GM21423 (cell line): ENCODE measurements around the gene HAUS5.
A peak's percentile ranks its signal among the peaks of the same experiment; 100 is the strongest.
"Not testable (repeated sequence)": the region's sequence is repeated elsewhere in the genome, so short reads cannot be mapped to it uniquely, and the experiment has no call there.

Experiments used
- ATAC-seq: cut with Tn5 transposase; IDR thresholded peaks from one replicate; pipeline ENCODE4 v1.9.1; 2021; ENCODE audit warnings: mild to moderate bottlenecking, moderate library complexity; ENCODE audit not compliant: unreplicated experiment

The HAUS5 gene, protein sequence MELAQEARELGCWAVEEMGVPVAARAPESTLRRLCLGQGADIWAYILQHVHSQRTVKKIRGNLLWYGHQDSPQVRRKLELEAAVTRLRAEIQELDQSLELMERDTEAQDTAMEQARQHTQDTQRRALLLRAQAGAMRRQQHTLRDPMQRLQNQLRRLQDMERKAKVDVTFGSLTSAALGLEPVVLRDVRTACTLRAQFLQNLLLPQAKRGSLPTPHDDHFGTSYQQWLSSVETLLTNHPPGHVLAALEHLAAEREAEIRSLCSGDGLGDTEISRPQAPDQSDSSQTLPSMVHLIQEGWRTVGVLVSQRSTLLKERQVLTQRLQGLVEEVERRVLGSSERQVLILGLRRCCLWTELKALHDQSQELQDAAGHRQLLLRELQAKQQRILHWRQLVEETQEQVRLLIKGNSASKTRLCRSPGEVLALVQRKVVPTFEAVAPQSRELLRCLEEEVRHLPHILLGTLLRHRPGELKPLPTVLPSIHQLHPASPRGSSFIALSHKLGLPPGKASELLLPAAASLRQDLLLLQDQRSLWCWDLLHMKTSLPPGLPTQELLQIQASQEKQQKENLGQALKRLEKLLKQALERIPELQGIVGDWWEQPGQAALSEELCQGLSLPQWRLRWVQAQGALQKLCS

DNA sequence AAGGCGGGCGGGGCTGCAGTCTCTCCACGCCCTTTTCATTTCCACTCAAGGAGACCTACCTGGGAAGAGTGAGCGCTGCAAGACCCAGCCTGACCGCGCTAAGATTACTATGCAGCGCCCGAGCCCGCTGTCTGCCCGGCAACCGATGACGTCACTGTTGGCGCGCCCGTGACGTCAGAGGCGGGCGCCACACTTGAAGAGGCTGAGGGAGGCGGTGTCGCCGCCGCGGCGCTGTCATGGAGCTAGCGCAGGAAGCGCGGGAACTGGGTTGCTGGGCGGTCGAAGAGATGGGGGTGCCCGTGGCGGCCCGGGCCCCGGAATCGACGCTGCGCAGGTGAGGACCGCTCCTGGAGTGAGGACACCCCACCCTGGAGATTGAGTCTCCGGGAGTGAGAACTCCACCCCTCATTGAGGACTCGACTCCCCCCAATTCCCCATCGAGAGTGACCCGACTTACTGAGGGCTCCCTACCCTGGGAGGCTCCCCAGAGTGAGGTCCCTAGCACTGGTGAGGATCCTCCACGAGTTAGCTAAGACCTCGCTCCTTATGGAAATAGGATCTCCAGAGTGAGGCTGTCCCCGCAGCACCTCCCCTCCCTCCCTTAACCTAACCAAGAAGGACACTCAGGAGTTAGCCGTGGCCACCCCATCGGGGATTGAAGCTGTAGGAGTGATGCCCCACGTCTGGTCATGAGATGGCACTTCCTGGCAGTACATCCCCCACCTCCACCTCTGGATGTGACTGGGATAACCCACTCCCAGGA, at the start of gene HAUS5:
Gene HAUS5, plus strand, starts transcription at position 177 of the 763 bp plus-strand sequence. Its CDS starts 60 bp downstream, at position 237.
- ATAC-seq = peak; percentile 75

DNA sequence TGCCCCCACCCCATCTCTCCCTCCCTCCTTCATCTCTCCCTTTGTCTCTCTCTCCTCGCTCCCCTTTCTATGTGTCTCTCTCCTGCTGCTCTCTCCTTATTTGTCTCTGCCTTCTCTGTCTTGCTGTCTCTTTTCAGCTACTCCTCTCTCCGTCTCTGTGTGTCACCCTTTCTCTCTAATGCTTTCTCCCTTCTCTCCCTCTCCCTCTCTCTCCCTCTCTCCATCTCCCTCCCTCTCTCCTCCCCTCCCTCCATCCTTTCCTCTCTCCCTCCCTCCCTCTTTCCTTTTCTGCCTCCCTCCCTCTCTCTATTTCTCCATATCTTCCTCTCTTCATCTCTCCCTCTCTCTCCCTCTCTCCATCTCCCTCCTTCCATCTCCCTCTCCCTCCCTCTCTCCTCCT, 49.8 kb upstream of the HAUS5 start:
- no peak for ATAC-seq

DNA sequence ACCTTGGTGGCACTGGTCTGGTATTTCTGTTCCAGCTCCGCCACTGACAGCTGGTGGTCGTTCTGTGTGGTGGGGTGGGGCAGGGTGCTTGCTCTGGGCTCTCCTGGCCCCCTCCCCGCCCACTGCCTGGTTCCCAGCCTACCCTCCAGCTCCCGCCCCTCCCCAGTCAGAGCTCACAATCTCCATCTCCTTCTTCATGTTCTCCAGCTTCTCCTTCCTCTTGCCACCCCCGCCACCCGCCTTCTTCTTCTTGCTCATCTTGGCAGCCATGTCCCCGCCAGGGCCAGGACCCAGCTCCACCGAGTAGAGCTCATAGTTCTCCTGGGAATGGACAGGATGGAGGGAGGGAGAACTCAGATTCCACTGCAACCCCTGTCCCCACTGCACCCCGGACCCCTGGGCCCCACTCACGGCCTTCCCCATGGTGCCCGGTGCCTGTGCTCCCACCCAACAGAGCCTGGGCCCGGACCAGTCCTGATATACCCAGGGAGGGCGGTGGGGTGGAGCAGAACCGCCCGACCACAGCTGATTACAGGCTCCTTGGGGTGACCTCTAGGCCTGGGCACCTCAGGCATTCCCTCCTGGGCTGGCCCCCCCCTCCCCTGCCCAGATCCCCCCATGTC, 49.2 kb upstream of the HAUS5 start, which contains the start of gene ATP4A:
Gene ATP4A, minus strand, starts transcription at position 452 of the 623 bp plus-strand sequence. Its CDS starts 29 bp downstream, at position 423.
- no peak for ATAC-seq

DNA sequence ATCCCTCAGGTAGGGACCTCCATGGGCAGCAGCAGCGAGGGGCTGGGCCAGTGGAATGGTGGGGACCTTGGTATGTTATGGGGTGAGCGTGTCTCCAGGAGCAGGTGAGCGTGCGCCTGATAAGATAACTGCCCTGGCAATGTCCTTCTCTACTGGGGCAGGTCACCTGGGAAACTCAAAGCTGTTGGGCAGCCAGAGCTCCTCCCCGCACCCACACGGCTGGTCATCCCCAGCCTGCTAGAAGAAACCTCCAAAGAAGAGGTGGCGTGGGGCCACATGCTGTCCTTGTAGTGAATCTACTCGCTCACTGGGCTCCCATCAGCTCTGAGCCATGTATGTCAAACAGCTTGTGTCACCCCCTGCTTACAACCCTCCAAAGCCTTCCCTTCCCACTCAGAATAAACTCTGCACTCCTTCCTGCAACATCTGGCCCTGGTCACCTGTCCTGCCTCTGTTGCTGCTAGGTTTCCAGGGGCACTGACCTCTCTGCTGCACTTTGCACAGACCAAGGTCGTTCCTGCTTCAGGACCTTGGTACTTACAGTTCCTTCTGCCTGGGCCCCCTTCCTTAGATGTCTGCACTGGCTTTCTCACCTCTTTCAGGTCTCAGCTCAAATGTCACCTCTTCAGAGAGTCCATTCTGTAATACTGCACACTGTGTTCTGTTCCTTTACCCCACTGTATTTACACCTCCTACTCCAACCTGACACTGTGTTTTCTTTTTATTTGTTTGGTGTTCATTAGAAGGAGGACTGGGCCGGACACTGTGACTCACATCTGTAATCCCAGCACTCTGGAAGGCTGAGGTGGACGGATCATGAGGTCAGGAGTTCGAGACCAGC, 47.3 kb upstream of the HAUS5 start:
- ATAC-seq = no peak

DNA sequence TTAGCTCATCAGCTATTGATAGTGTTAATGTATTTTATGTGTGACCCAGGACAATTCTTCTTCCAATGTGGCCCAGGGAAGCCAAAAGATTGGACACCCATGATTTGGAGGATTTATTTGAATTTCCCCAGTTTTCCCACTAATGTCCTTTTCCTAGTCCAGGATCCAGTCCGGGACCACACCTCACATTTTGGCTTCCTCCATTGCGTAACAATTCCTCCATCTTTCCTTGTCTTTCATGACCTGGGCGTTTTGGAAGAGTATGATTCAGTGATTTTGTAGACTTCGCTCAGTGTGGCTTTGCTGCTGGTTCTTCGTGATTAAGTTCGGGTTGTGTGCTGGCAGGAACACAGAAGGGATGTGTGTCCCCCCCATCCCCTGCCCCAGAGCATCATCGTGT, 45.8 kb upstream of the HAUS5 start:
- ATAC-seq = no peak

DNA sequence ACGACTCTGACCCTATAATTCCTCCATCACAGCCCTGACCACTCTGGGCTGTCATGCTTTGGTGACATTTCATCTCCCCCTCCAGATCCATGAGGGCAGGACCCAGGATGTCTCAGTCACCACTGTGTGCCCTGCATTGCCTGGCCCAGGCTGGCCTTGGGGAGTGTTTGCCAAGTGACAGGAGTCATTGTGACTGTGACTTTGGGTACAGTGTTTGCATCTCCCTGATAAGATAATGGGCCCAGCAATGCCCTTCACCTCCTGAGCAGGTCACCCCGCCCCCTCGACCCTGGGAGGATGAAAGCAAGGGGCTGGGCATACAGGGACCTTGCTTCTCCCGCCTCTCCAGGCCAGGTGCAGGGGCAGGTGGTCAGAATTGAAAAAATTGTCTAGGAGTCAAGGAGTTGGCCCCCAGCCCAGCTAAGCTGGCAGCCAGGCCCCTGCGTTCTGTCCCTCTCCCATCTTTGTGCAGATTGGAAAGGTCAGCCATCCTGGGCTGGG, 43.2 kb upstream of the HAUS5 start:
- ATAC-seq = no peak

DNA sequence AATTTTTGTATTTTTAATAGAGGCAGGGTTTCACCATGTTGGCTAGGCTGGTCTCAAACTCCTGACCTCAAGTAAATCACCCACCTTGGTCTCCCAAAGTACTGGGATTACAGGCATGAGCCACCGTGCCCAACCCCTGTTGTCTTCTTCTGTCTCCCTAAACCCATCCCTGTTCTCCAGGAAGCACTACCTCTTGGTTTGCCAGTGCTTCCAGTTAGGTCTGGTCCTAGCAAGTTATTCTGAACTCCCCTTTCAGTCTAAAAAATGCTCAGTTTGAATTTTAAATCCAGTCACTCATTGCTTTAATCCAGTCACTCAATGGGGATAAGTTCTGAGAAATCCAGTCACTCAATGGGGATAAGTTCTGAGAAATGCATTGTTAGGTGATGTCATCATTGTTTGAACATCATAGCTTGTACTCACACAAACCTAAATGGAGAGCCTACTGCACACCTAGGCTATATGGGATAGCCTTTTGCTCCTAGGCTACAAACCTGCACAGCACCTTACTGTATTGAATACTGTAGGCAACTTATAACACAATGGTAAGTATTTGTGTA, 41.0 kb upstream of the HAUS5 start:
- no peak for ATAC-seq

DNA sequence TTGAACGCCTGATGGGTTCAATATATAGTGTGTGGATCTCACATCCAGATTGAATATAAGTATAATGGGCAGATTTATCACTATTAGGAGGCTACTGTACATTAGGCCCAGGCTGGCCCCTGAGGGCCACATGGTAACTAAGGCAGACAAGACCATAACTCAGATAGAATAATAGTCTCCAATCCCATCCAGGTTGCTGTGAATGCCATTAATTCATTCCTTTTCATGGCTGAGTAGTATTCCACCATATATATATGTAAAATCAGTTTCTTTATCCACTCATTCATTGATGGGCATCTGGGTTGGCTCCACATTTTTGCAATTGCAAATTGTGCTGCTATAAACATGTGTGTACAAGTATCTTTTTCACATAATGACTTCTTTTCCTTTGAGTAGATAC, 34.6 kb upstream of the HAUS5 start:
- no peak for ATAC-seq

DNA sequence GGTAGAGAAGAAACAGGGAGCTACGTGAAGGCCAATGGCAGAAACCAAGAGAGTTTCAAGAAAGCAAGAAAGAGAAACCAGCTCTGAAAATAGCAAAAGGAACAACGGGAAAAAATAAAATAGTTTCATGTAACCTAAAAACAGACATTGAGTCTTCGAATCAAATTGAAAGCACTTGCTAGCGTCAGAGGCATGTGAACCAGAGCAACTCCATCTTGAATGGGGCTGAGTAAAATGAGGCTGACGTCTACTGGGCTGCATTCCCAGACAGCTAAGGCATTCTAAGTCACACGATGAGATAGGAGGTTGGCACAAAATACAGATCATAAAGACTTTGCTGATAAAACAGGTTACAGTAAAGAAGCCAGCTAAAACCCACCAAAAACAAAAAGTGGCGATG, 33.8 kb upstream of the HAUS5 start:
- ATAC-seq = no peak

DNA sequence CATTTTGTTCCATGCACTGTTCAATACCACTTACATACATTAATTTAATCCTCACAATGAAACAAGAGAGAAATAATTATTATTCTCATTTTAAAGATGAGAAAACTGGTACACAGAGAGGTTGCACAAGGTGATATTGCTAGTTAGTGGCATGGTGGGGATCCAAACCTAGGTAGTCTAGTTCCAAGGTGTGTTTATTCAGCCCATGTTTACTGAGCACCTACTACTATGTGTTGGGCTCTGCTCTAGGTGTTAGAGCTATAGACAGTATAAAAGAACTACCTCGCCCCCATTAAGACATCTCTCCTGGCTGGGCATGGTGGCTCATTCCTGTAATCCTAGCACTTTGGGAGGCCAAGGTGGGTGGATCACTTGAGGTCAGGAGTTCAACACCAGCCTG, 29.8 kb upstream of the HAUS5 start:
- ATAC-seq = no peak

DNA sequence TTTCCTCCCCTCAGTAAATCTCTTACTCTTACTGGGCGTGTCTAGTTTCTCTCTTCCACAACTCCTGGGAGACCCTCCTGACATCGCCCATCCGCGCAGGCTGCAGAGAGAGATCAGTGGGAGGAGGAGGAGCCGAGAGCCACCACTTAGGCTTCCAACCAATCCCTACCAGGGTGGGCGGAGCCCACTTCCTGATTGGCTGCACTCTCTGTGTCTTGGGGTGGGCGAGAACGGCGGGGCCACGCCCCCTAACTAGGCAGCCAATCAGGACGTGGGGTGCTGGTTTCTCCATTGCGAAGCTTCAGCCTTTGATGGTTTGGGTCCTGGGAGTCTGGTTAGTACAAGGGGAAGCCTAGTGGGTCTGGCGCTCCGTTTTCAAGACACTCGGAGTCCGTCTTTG, 26.7 kb upstream of the HAUS5 start, which contains the start of gene PMIS2:
Gene PMIS2, plus strand, starts transcription at position 326 of the 400 bp plus-strand sequence. CDS start 87 bp downstream, outside the sequence.
- ATAC-seq = no peak

DNA sequence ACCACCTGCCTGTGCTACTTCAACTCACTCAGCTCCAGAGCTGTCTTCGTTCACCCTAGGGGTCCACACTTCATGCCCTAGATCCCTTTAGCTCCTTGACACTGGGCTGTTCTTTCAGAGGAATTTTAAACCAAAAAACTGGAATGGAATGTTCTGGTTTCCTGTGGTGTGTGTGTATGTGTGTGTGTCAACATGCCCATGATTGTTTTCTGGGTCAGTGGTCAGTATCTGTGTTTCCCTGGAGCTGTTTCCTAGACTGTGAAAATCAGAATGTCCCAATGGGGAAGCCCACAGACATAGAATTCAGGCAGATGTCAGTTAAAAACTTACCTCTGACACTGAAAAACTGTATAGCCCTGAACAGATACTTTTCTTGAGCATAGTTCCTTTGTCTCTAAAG, 25.2 kb upstream of the HAUS5 start:
- ATAC-seq = no peak

DNA sequence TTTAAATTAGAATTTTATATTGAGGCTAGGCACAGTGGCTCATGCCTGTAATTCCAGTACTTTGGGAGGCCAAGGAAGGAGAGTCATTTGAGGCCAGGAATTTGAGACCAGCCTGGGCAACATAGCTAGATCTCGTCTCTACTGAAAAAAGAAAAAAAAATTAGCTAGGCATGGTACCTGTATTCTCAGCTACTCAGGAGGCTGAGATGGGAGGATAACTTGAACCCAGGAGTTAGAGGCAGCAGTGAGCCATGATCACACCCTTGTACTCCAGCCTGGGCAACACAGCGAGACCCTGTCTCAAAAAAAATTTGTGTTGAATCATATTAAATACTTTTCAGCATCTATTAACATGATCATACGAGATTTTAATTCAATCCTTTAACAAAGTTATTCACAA, 21.7 kb upstream of the HAUS5 start:
- ATAC-seq = no peak

DNA sequence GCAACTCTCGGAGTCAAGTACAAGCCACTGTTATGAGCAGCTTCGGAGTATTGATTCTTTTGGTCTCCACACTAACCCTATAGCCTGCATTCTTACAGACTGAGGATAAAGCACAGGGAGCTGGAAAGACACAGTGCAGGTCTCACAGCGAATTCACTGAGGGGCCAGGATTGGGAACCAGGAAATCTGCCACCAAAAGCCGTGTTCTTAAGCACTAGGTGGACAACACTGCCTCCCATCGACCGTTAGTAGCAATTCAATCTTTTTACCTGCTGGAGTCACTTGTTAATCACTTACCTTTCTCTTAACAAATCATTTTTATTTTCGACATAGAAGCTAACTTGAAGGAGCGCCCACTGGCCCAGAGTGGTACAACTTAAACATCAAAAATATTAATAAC, 20.3 kb upstream of the HAUS5 start:
- ATAC-seq = no peak

DNA sequence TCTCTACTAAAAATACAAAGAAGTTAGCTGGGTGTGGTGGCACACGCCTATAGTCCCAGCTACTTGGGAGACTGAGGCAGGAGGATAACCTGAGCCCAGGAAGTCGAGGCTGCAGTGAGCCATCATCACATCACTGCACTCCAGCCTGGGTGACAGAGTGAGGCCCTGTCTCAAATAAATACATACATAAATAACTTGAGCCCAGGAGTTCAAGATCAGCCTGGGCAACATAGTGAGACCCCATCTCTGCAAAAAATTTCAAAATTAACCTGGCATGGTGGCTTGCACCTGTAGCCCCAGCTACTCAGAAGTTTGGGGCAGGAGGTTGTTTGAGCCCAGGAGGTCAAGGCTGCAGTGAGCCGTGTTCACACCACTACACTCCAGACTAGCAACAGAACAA, 17.5 kb upstream of the HAUS5 start:
- not testable (repeated sequence) for ATAC-seq

DNA sequence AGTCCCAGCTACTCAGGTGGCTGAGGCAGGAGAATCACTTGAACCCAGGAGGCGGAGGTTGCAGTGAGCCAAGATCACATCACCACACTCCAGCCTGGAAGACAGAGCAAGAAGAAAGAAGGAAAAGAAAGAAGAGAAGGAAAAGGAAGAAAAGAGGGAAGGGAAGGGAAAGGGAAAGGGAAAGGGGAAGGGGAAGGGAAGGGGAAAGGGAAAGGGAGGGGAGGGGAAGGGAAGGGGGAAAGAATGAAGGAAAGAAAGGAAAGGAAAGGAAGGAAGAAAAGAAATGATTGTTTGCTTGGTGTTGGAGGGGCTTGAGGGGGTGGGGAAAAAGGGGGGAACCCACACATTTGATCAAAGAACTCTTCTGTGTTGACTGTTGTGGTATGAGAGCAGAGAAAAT, 16.6 kb upstream of the HAUS5 start:
- no peak for ATAC-seq

DNA sequence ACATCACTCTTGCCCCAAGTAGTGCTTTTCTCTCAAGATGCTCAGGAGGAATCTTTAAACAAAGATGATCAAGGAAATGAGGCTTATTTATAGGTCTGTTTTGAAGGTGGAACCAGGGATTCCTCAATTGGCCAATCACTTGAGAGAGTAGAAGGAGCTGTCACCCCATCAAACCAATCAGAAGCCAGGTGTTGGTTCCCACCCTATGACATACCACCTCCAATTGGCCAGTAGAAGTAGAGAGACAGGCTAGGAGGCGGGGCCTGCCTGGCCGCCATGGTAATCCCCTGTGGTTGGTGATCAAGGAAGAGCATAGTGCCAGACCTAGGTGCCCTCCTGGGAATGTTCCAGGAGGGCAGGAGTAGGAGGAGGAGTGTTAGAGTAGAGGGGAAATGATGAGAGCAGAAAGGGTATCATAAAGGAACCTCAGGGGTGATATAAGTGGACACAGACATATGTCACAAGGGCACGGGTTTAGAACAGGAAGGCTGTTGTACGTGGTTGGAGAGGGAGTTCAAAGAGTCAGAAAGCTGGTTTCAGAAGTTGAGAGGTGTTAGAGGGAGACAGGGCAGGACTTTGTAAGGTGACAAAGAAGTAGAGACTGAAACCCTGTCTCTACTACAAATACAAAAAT, 16.1 kb upstream of the HAUS5 start:
- no peak for ATAC-seq

DNA sequence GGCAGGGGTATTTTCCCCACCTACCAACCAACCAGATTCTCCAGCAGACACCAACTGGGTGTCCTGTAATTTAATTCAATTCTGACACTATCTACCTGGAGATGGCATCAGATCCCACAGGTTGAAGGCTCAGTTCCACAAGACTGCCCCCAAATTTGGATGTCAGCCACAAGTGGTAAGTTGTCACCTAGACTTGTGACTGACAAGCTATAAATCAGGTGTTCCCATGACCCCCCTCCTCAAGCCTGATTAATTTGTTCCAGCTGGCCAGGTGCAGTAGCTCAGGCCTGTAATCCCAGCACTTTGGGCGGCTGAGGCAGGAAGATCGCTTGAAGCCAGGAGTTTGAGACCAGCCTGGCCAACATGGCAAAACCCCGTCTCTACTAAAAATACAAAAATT, 10.6 kb upstream of the HAUS5 start:
- no peak for ATAC-seq

DNA sequence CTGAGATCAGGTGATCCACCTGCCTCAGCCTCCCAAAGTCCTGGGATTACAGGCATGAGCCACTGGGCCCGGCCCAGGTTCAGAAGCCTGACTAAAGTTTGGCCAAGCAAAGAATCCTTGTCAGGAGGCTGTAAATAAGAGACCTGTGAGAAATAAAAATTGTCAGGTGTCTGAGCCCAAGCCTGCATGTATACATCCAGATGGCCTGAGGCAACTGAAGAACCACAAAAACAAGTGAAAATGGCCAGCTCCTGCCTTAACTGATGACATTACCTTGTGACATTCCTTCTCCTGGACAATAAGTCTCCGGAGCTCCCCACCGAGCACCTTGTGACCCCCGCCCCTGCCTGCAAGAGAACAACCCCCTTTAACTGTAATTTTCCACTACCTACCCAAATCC, 8.1 kb upstream of the HAUS5 start:
- ATAC-seq = not testable (repeated sequence)
